RWPE2 (cell line): ENCODE measurements around the gene LYZL1.
"Not testable (repeated sequence)": the region's sequence is repeated elsewhere in the genome, so short reads cannot be mapped to it uniquely, and the experiment has no call there.

Source experiments
- ATAC-seq: fragments of 200-7000 bp; cut with Tn5 transposase; 3 replicates; pipeline ENCODE4 v1.9.1; 2021; ENCODE audit warnings: low read depth
- DNase-seq: peaks from one replicate; pipeline ENCODE4 v3.0.0-alpha.2; 2020; ENCODE audit warnings: low spot score
- H3K27ac ChIP-seq: fragments of 450-650 bp; 2 replicates; pipeline ENCODE4 v1.5.1; 2017; ENCODE audit warnings: mild to moderate bottlenecking; ENCODE audit not compliant: poor library complexity, severe bottlenecking
- H3K27me3 ChIP-seq: fragments of 250-450 bp; sonication (Bioruptor Pico); 2 replicates; pipeline ENCODE4 v1.5.1; 2021; ENCODE audit warnings: mild to moderate bottlenecking, moderate library complexity; ENCODE audit not compliant: insufficient read depth, poor library complexity, severe bottlenecking
- H3K36me3 ChIP-seq: fragments of 250-450 bp; sonication (Bioruptor Pico); 2 replicates; pipeline ENCODE4 v1.5.1; 2020; ENCODE audit warnings: low read depth, mild to moderate bottlenecking, moderate library complexity
- H3K4me1 ChIP-seq: fragments of 250-450 bp; sonication (Bioruptor Pico); 2 replicates; pipeline ENCODE4 v1.5.1; 2021; ENCODE audit warnings: mild to moderate bottlenecking, moderate library complexity; ENCODE audit not compliant: insufficient read depth, poor library complexity, severe bottlenecking
- H3K4me3 ChIP-seq: fragments of 250-450 bp; sonication (Bioruptor Pico); 2 replicates; pipeline ENCODE4 v1.5.1; 2021; ENCODE audit warnings: mild to moderate bottlenecking, moderate library complexity; ENCODE audit not compliant: severe bottlenecking
- H3K9me3 ChIP-seq: fragments of 250-450 bp; sonication (Bioruptor Pico); 2 replicates; pipeline ENCODE4 v1.5.1; 2021; ENCODE audit warnings: mild to moderate bottlenecking, moderate library complexity; ENCODE audit not compliant: severe bottlenecking
- TF ChIP-seq, protein P1 (sequence below): fragments of 450-650 bp; IDR thresholded peaks from one replicate; pipeline ENCODE4 v1.5.1; 2017; ENCODE audit warnings: mild to moderate bottlenecking, moderate library complexity; ENCODE audit not compliant: poor library complexity, severe bottlenecking

Gene LYZL1

DNA sequence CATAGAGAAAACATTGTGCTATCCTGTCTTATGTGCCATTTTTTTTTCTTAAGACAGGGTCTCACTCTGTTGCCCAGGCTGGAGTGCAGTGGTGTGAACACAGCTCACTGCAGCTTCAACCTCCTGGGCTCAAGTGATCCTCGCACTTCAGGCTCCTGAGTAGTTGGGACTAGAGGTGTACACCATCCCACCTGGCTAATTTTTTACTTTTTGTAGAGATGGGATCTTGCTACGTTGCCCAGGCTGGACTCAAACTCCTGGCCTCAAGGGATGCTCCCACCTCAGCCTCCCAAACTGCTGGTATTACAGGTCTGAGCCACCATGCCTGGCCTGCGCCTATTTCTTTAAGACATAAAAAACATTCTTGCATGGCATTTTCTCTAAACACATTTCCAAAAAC, 20.6 kb downstream of the LYZL1 start:
- Histone ChIP-seq H3K27ac (no peak overlapping the region), H3K9me3 (no peaks in the 10 kb centered on the region), H3K27me3 (no peaks in the 10 kb centered on the region), H3K4me1 (no peaks in the 10 kb centered on the region), H3K4me3 (no peak overlapping the region), H3K36me3 (no peaks in the 10 kb centered on the region)
- TF ChIP-seq, protein P1, sequence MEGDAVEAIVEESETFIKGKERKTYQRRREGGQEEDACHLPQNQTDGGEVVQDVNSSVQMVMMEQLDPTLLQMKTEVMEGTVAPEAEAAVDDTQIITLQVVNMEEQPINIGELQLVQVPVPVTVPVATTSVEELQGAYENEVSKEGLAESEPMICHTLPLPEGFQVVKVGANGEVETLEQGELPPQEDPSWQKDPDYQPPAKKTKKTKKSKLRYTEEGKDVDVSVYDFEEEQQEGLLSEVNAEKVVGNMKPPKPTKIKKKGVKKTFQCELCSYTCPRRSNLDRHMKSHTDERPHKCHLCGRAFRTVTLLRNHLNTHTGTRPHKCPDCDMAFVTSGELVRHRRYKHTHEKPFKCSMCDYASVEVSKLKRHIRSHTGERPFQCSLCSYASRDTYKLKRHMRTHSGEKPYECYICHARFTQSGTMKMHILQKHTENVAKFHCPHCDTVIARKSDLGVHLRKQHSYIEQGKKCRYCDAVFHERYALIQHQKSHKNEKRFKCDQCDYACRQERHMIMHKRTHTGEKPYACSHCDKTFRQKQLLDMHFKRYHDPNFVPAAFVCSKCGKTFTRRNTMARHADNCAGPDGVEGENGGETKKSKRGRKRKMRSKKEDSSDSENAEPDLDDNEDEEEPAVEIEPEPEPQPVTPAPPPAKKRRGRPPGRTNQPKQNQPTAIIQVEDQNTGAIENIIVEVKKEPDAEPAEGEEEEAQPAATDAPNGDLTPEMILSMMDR = no peak
- ATAC-seq = no peak
- DNase-seq = no peak

- not testable (repeated sequence) for H3K27ac ChIP-seq, ATAC-seq, H3K27me3 ChIP-seq, H3K9me3 ChIP-seq, H3K4me3 ChIP-seq, H3K36me3 ChIP-seq, H3K4me1 ChIP-seq, DNase-seq
These were observed 21.6 kb downstream of the LYZL1 start for GRCh38 chr10:29310463-29310862.

DNA sequence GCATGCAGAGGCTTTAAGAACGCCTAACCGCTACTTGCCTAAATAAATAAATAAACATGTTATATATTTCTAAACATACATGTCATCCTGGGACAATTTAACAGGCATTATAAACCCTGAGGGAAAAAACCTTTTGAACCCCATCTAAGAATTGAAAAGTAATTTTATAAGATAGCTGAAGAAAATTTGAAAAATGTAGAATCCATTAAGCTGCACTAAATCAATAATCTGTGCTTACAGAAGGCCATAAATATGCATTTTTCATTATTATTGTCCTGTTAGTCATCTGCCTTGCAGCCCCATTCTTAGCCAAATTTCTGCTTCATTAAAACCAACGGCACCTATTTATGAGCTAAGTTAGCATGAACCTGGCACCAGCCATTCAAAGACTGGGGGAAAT, 24.2 kb downstream of the LYZL1 start:
- DNase-seq (no peak), ATAC-seq (no peak)
- TF ChIP-seq, protein P1 = no peak
- Histone ChIP-seq H3K36me3 (no peaks in the 10 kb centered on the region), H3K27me3 (no peaks in the 10 kb centered on the region), H3K9me3 (no peaks in the 10 kb centered on the region), H3K4me1 (no peaks in the 10 kb centered on the region), H3K27ac (no peak overlapping the region), H3K4me3 (no peak overlapping the region)

DNA sequence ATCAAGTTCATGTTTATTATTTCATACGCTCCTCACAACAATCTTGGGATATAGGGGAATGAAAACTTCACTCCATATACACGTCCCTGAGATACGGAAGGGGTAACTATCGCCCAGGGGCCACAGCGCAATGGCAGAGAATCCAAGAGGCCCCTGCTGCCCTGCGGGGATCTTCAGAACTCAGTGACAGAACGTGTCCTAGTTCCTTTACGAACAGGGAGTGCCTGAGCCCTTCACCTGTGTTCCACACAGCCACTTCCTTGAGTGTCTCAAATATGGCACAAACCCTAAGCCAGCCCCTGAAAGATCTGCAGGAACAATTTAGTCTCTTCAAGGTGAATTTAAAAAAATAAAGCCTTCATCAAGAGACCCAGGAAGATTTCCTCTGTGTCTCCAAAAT, 25.9 kb downstream of the LYZL1 start:
- Histone ChIP-seq H3K27me3 (no peaks in the 10 kb centered on the region), H3K4me1 (no peaks in the 10 kb centered on the region), H3K36me3 (no peaks in the 10 kb centered on the region), H3K27ac (no peak overlapping the region), H3K9me3 (no peaks in the 10 kb centered on the region), H3K4me3 (no peak overlapping the region)
- TF ChIP-seq, protein P1 = no peak
- ATAC-seq (no peak), DNase-seq (no peak)

- ATAC-seq = no peak
- Histone ChIP-seq H3K27ac (no peak overlapping the region), H3K4me3 (no peak overlapping the region), H3K4me1 (no peaks in the 10 kb centered on the region), H3K27me3 (no peaks in the 10 kb centered on the region), H3K9me3 (no peaks in the 10 kb centered on the region), H3K36me3 (no peaks in the 10 kb centered on the region)
- TF ChIP-seq, protein P1 = no peak
- no peak for DNase-seq
These were observed 26.9 kb downstream of the LYZL1 start for GRCh38 chr10:29315814-29316213.
